HL-60/S4 (cell line): ENCODE measurements around the gene CCR7.

Source experiments
- in situ Hi-C: fragments of 300-500 bp; cut with MboI; formaldehyde crosslinking; loops from 2 replicates; pipeline ENCODE4 v1.14.3; 2022; ENCODE audit warnings: low sequenced_read_pairs

Gene CCR7

GRCh38 chr17:40538936-40539705, 26.2 kb downstream of the CCR7 start:
- in situ Hi-C loops = loop anchor here (10.0 kb wide), 1 partner anchor 174 kb away; the partner anchor contains the start of gene GJD3

- in situ Hi-C loops = loop anchor here (10.0 kb wide), 1 partner anchor 173 kb away; the partner anchor contains the start of gene GJD3
Observed at GRCh38 chr17:40538019-40538935, 27.0 kb downstream of the CCR7 start.

GRCh38 chr17:40536295-40537171, 28.7 kb downstream of the CCR7 start:
- in situ Hi-C loops = loop anchor here (10.0 kb wide), 1 partner anchor 172 kb away; the partner anchor contains the start of gene GJD3

GRCh38 chr17:40535924-40536294, 29.4 kb downstream of the CCR7 start:
- in situ Hi-C loops = loop anchor here (10.0 kb wide), 1 partner anchor 171 kb away; the partner anchor contains the start of gene GJD3

GRCh38 chr17:40535438-40535837, 29.8 kb downstream of the CCR7 start:
- in situ Hi-C loops = loop anchor here (10.0 kb wide), 1 partner anchor 171 kb away; the partner anchor contains the start of gene GJD3

GRCh38 chr17:40534371-40535189, 30.7 kb downstream of the CCR7 start:
- in situ Hi-C loops = loop anchor here (5.0 to 10.0 kb wide), 2 partner anchors 97 to 170 kb away; partner anchors contain the start of gene GJD3

- in situ Hi-C loops = loop anchor here (5.0 to 10.0 kb wide), 2 partner anchors 97 to 169 kb away; partner anchors contain the start of gene GJD3
Observed at GRCh38 chr17:40533896-40534295, 31.4 kb downstream of the CCR7 start.

GRCh38 chr17:40532520-40533253, 32.6 kb downstream of the CCR7 start:
- in situ Hi-C loops = loop anchor here (5.0 to 10.0 kb wide), 2 partner anchors 95 to 168 kb away; partner anchors contain the start of gene GJD3

GRCh38 chr17:40531051-40531991, 34.0 kb downstream of the CCR7 start:
- in situ Hi-C loops = loop anchor here (5.0 to 10.0 kb wide), 2 partner anchors 94 to 167 kb away; partner anchors contain the start of gene GJD3

GRCh38 chr17:40530531-40530994, 34.7 kb downstream of the CCR7 start:
- in situ Hi-C loops = loop anchor here (5.0 to 10.0 kb wide), 2 partner anchors 93 to 166 kb away; partner anchors contain the start of gene GJD3

- in situ Hi-C loops = loop anchor here (5.0 to 10.0 kb wide), 2 partner anchors 93 to 165 kb away; partner anchors contain the start of gene GJD3
Observed at GRCh38 chr17:40529991-40530390, 35.3 kb downstream of the CCR7 start.

- in situ Hi-C loops = no loop called here
Observed at GRCh38 chr17:40528692-40529417, 36.4 kb downstream of the CCR7 start.

- in situ Hi-C loops = no loop called here
Observed at GRCh38 chr17:40526668-40527067, 38.6 kb downstream of the CCR7 start.

- in situ Hi-C loops = no loop called here
Observed at GRCh38 chr17:40525294-40525693, 40.0 kb downstream of the CCR7 start.

GRCh38 chr17:40524243-40524965, 40.9 kb downstream of the CCR7 start:
- in situ Hi-C loops = no loop called here

- in situ Hi-C loops = no loop called here
Observed at GRCh38 chr17:40522961-40523310, 42.3 kb downstream of the CCR7 start.
